MCF 10A (cell line): ENCODE data around the gene IQCN. TPM values are rescaled to one million over a fixed set of nuclear protein-coding genes. Genes with fewer than 3 reads are reported as not detected.

Experiments
- BruUV-seq: library from RNA; stranded (reverse); fragments of 400-500 nt; replicated peaks from 2 replicates; lab custom pipeline; 2021; lab: Mats Ljungman, UMichigan
- CTCF ChIA-PET: fragments of 300-600 bp; sonication (Branson Sonifier 250); formaldehyde crosslinking; extraction: SDS; loops from one replicate; lab custom pipeline; 2021; ENCODE audit warnings: antibody characterized with exemption, inconsistent platforms; lab: Yijun Ruan, JAX
- POLR2A ChIA-PET: fragments of 300-600, 350-650 bp; sonication (Branson Sonifier 250); formaldehyde crosslinking; extraction: SDS; loops from one replicate; lab custom pipeline; 2020; ENCODE audit warnings: antibody characterized with exemption, inconsistent platforms; lab: Yijun Ruan, JAX
- DNase-seq: peaks from one replicate; pipeline ENCODE4 v3.0.0-alpha.2; 2018; ENCODE audit not compliant: unreplicated experiment
- H3K27ac Mint-ChIP-seq: one replicate; pipeline ENCODE4 v1.8.0; 2022; ENCODE audit warnings: mild to moderate bottlenecking, low read depth, mixed read lengths; ENCODE audit not compliant: unreplicated experiment
- H3K27me3 Mint-ChIP-seq: one replicate; pipeline ENCODE4 v1.8.0; 2022; ENCODE audit warnings: mixed read lengths; ENCODE audit not compliant: insufficient read depth, unreplicated experiment
- H3K36me3 Mint-ChIP-seq: one replicate; pipeline ENCODE4 v1.8.0; 2022; ENCODE audit warnings: mild to moderate bottlenecking, moderate library complexity, mixed read lengths; ENCODE audit not compliant: insufficient read depth, unreplicated experiment
- H3K4me1 Mint-ChIP-seq: one replicate; pipeline ENCODE4 v1.8.0; 2022; ENCODE audit warnings: mixed read lengths; ENCODE audit not compliant: insufficient read depth, unreplicated experiment
- H3K4me3 Mint-ChIP-seq: one replicate; pipeline ENCODE4 v1.8.0; 2022; ENCODE audit warnings: mild to moderate bottlenecking, moderate library complexity, mixed read lengths; ENCODE audit not compliant: unreplicated experiment
- H3K9me3 Mint-ChIP-seq: one replicate; pipeline ENCODE4 v1.8.0; 2022; ENCODE audit warnings: mixed read lengths; ENCODE audit not compliant: unreplicated experiment
- CTCF ChIP-seq: fragments of 200-600 bp; IDR thresholded peaks from one replicate; pipeline ENCODE4 v1.8.0; 2022; ENCODE audit warnings: antibody characterized with exemption, mild to moderate bottlenecking; ENCODE audit not compliant: unreplicated experiment
- intact Hi-C: fragments of 100-400 bp; cut with micrococcal nuclease; formaldehyde crosslinking; loops from 2 replicates; pipeline ENCODE4 v1.14.1; 2022
- total RNA-seq: library from RNA; stranded (reverse); gene quantifications from 2 replicates; pipeline ENCODE4 v1.2.3, GENCODE V29; 2022

The IQCN gene
- total RNA-seq, 1 experiment from 2014 or later: 0.26 TPM

- intact Hi-C loops: no loop called here
- TF ChIP-seq CTCF: no peak
- H3K4me1 Mint-ChIP-seq: peaks cover 5% of the 10 kb centered on the region
- ChIA-PET POLR2A (interaction anchor here (0.7 to 1.7 kb wide), 4 partner anchors 17 to 52 kb away, joined by 3 to 7 read pairs (median 4); partner anchors contain the start of genes IQCN and MPV17L2), CTCF (interaction anchor here (0.6 to 1.6 kb wide), 7 partner anchors 11 to 151 kb away, joined by 3 to 6 read pairs (median 4); no protein-coding TSS in a partner anchor)
- H3K27me3 Mint-ChIP-seq: peaks cover 13% of the 10 kb centered on the region
- DNase-seq: no peak
- BruUV-seq: no TSS peak
- no peaks in the 10 kb centered on the region for H3K36me3 Mint-ChIP-seq
- no peak overlapping the region for H3K27ac Mint-ChIP-seq
- H3K4me3 Mint-ChIP-seq: no peak overlapping the region
- H3K9me3 Mint-ChIP-seq: no peaks in the 10 kb centered on the region
Observed at GRCh38 chr19:18221815-18222725, 52.2 kb downstream of the IQCN start.

GRCh38 chr19:18220632-18221275 lies 53.5 kb downstream of the IQCN start:
- Mint-ChIP-seq H3K27ac (no peak overlapping the region), H3K4me3 (peak overlapping the region; percentile 25), H3K4me1 (peaks cover 5% of the 10 kb centered on the region), H3K27me3 (peaks cover 13% of the 10 kb centered on the region), H3K9me3 (no peaks in the 10 kb centered on the region), H3K36me3 (no peaks in the 10 kb centered on the region)
- TF ChIP-seq CTCF: no peak
- BruUV-seq: no TSS peak
- DNase-seq: no peak
- ChIA-PET CTCF (interaction anchor here (0.6 to 1.5 kb wide), 4 partner anchors 29 to 108 kb away, joined by 3 to 6 read pairs (median 4); no protein-coding TSS in a partner anchor), POLR2A (interaction anchor here (0.5 to 1.7 kb wide), 3 partner anchors 16 to 108 kb away, joined by 3 to 7 read pairs (median 4); partner anchors contain the start of gene MPV17L2)
- intact Hi-C loops: no loop called here

GRCh38 chr19:18219911-18220631 lies 54.2 kb downstream of the IQCN start:
- POLR2A ChIA-PET: interaction anchor here (0.5 to 0.8 kb wide), 2 partner anchors 15 to 109 kb away, joined by 3 to 5 read pairs; no protein-coding TSS in a partner anchor
- Mint-ChIP-seq H3K27me3 (peaks cover 13% of the 10 kb centered on the region), H3K4me3 (no peak overlapping the region)

More at GRCh38 chr19:18219911-18220631, 54.2 kb downstream of the IQCN start:
- intact Hi-C loops: no loop called here
- Mint-ChIP-seq H3K4me1 (peaks cover 8% of the 10 kb centered on the region), H3K36me3 (no peaks in the 10 kb centered on the region), H3K27ac (no peak overlapping the region), H3K9me3 (no peaks in the 10 kb centered on the region)
- BruUV-seq: no TSS peak
- no peak for TF ChIP-seq CTCF
- no peak for DNase-seq
- CTCF ChIA-PET: interaction anchor here (0.6 to 1.6 kb wide), 4 partner anchors 14 to 103 kb away, joined by 3 to 5 read pairs (median 4); partner anchors contain the start of gene LSM4
